Right lobe of liver (tissue), 4 donors: Measurements from ENCODE around the gene EPYC.

Experiments used
- POLR2A ChIP-seq: fragments of 450-650 bp; IDR thresholded peaks from one replicate; pipeline ENCODE4 v1.6.1; 2017; ENCODE audit warnings: antibody characterized with exemption, mild to moderate bottlenecking
- TF ChIP-seq, protein P1 (sequence below), 4 donors: fragments of 200-600 bp in 3 of 4; fragments of 450-650 bp in 1 of 4; IDR thresholded peaks; one replicate each; pipeline versions ENCODE4 v1.5.1 to v1.8.0; 2016 to 2022; ENCODE audit warnings: antibody characterized with exemption in 4 of 4, mild to moderate bottlenecking in 2 of 4
- donor health status: DM: no; HTN: no; CAD: no.
- donor health status: DM: no; HTN: no; CAD: no.
- donor health status: DM: no; HTN: yes; CAD: no.

DNA sequence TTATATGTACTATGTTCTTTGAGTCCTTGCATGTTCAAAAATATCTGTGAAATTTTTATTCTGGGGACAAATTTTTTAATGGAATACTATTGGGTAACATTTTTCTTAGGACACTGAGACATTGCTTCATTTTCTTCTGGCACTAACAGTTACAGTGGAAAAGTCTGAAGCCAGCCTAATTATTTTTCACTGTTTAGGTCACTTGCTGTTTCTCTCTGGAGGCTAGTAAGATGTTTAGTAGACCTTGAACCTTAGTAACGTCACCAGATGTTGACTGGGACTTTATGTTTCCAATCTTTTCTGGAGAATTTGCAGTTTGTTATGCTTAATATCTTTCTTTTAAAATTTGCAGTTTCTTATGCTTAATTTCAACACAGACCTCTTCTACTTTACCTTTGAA lies 12.3 kb upstream of the EPYC start:
- TF ChIP-seq, protein P1, sequence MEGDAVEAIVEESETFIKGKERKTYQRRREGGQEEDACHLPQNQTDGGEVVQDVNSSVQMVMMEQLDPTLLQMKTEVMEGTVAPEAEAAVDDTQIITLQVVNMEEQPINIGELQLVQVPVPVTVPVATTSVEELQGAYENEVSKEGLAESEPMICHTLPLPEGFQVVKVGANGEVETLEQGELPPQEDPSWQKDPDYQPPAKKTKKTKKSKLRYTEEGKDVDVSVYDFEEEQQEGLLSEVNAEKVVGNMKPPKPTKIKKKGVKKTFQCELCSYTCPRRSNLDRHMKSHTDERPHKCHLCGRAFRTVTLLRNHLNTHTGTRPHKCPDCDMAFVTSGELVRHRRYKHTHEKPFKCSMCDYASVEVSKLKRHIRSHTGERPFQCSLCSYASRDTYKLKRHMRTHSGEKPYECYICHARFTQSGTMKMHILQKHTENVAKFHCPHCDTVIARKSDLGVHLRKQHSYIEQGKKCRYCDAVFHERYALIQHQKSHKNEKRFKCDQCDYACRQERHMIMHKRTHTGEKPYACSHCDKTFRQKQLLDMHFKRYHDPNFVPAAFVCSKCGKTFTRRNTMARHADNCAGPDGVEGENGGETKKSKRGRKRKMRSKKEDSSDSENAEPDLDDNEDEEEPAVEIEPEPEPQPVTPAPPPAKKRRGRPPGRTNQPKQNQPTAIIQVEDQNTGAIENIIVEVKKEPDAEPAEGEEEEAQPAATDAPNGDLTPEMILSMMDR (IDR thresholded peaks at IDR 0.05), result no peak
- TF ChIP-seq POLR2A, result no peak
